OCI-LY7 (cell line): ENCODE data around the gene CD37. TPM values are rescaled to one million over a fixed set of nuclear protein-coding genes. Genes with fewer than 3 reads are reported as not detected.
"Not testable (repeated sequence)": the region's sequence is repeated elsewhere in the genome, so short reads cannot be mapped to it uniquely, and the experiment has no call there.

ENCODE experiments used
- BruUV-seq: library from RNA; stranded (reverse); fragments of 400-500 nt; replicated peaks from 2 replicates; lab custom pipeline; 2021; lab: Mats Ljungman, UMichigan
- CTCF ChIA-PET: fragments of 300-600 bp; sonication (Branson Sonifier 250); formaldehyde crosslinking; loops from one replicate; lab custom pipeline; 2022; ENCODE audit warnings: antibody characterized with exemption; ENCODE audit not compliant: unreplicated experiment; lab: Charles Lee
- POLR2A ChIA-PET: fragments of 300-600 bp; sonication (Branson Sonifier 250); formaldehyde crosslinking; loops from one replicate; lab custom pipeline; 2022; ENCODE audit warnings: antibody characterized with exemption; lab: Charles Lee
- DNase-seq: peaks from one replicate; pipeline ENCODE4 v3.0.0-alpha.2; 2015; ENCODE audit warnings: low spot score
- H2AFZ ChIP-seq: fragments of 200-600 bp; sonication (generic), shearing (Covaris generic); 2 replicates; pipeline ENCODE4 v1.6.1; 2014; ENCODE audit warnings: mild to moderate bottlenecking, antibody characterized with exemption, low read length, moderate library complexity
- H3K27ac ChIP-seq: fragments of 200-600 bp; sonication (generic); 2 replicates; pipeline ENCODE4 v1.5.1; 2014; ENCODE audit warnings: mixed run types, low read depth, mild to moderate bottlenecking, moderate library complexity, low read length, inconsistent platforms; ENCODE audit not compliant: poor library complexity, severe bottlenecking
- H3K36me3 ChIP-seq: fragments of 200-600 bp; sonication (generic); 2 replicates; pipeline ENCODE4 v1.6.1; 2014; ENCODE audit warnings: mild to moderate bottlenecking, antibody characterized with exemption, low read length, moderate library complexity, mixed read lengths; ENCODE audit not compliant: insufficient read depth
- H3K4me1 ChIP-seq: fragments of 200-600 bp; sonication (generic); 2 replicates; pipeline ENCODE4 v1.5.1; 2014; ENCODE audit warnings: mild to moderate bottlenecking, low read length; ENCODE audit not compliant: insufficient read depth, poor library complexity, severe bottlenecking
- H3K4me2 ChIP-seq: fragments of 200-600 bp; sonication (generic); 2 replicates; pipeline ENCODE4 v1.6.1; 2014; ENCODE audit warnings: mild to moderate bottlenecking, low read length
- H3K4me3 ChIP-seq: fragments of 200-600 bp; sonication (generic); 2 replicates; pipeline ENCODE4 v1.5.1; 2014; ENCODE audit warnings: mild to moderate bottlenecking, low read depth, low read length; ENCODE audit not compliant: poor library complexity, severe bottlenecking
- H3K79me2 ChIP-seq: fragments of 200-600 bp; sonication (generic); 2 replicates; pipeline ENCODE4 v1.6.1; 2016; ENCODE audit warnings: low read depth, mild to moderate bottlenecking, low read length, moderate library complexity, mixed read lengths; ENCODE audit not compliant: insufficient read depth
- H3K9me2 ChIP-seq: fragments of 200-600 bp; sonication (generic); 2 replicates; pipeline ENCODE4 v1.6.1; 2016; ENCODE audit warnings: mild to moderate bottlenecking, low read length, mixed read lengths; ENCODE audit not compliant: insufficient read depth
- H3K9me3 ChIP-seq: fragments of 200-600 bp; sonication (generic); 2 replicates; pipeline ENCODE4 v1.6.1; 2014; ENCODE audit warnings: mild to moderate bottlenecking, mixed run types, low read length, mixed read lengths
- H4K20me1 ChIP-seq: fragments of 200-600 bp; sonication (generic); 2 replicates; pipeline ENCODE4 v1.6.1; 2014; ENCODE audit warnings: mild to moderate bottlenecking, antibody characterized with exemption, low read length, moderate library complexity, mixed read lengths; ENCODE audit not compliant: insufficient read depth
- EZH2phosphoT487 ChIP-seq: fragments of 200-600 bp; sonication (generic); IDR thresholded peaks from 2 replicates; pipeline ENCODE4 v1.6.1; 2018; ENCODE audit warnings: low read depth, borderline replicate concordance, mild to moderate bottlenecking, mixed run types, antibody characterized with exemption, low read length, moderate library complexity, mixed read lengths
- intact Hi-C: fragments of 100-400 bp; cut with micrococcal nuclease; formaldehyde crosslinking; loops from one replicate; pipeline ENCODE4 v1.10.0; 2022; ENCODE audit not compliant: unreplicated experiment
- total RNA-seq, 2 experiments: library from RNA; depleted of rRNA in 1 of 2; stranded (reverse); fragments of >200 nt in 1 of 2; shearing (Covaris generic) in 1 of 2; gene quantifications; 2 replicates each; pipeline ENCODE4 v1.2.3, GENCODE V29; 2014 to 2022
- TF ChIP-seq, protein P1 (sequence below): fragments of 200-600 bp; sonication (generic); conservative IDR thresholded peaks from 2 replicates; pipeline ENCODE4 v1.5.1; 2014; ENCODE audit warnings: mild to moderate bottlenecking, antibody characterized with exemption, low read length, moderate library complexity, mixed read lengths

CD37 gene
- total RNA-seq, 2 experiments from 2014 or later: 219 to 279 TPM

DNA sequence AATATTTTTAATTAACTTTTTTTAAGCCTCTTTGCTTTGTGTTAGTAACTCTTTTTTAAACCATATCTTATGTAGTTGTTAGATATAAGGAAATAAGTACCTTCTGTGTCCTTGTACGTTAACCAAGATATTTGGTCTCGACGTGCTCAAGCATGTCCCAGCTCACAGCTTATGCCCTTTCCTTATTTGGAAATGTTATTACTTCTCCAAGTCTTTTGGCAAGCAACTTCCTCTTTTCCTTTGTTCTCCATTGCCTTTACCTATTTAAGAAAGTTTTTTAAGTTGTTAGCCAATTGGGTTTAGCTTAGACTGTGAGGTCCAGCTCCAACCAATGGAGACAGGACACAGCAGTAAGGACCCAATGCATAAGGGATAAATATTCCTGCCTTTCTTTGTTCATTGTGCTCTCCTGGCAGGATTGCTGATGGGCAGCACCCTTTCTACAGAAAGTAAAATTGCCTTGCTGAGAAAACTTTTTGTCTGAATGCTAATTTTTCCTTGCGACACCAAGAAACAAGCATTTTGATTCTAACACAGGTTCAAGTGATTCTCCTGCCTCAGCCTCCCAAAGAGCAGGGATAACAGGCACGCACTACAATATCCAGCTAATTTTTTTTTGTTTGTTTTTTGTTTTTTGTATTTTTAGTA is 33.6 kb downstream of the CD37 start:
- Histone ChIP-seq H3K4me1 (peaks cover 19% of the 10 kb centered on the region), H3K36me3 (no peaks in the 10 kb centered on the region; the same call in 1 of the 2 replicates), H3K9me3 (peaks cover 12% of the 10 kb centered on the region; the same call in 1 of the 2 replicates), H2AFZ (no peak overlapping the region), H3K4me2 (no peak overlapping the region), H4K20me1 (no peaks in the 10 kb centered on the region), H3K9me2 (no peaks in the 10 kb centered on the region), H3K27ac (no peak overlapping the region), H3K4me3 (no peak overlapping the region), H3K79me2 (no peaks in the 10 kb centered on the region)
- TF ChIP-seq, protein P1, sequence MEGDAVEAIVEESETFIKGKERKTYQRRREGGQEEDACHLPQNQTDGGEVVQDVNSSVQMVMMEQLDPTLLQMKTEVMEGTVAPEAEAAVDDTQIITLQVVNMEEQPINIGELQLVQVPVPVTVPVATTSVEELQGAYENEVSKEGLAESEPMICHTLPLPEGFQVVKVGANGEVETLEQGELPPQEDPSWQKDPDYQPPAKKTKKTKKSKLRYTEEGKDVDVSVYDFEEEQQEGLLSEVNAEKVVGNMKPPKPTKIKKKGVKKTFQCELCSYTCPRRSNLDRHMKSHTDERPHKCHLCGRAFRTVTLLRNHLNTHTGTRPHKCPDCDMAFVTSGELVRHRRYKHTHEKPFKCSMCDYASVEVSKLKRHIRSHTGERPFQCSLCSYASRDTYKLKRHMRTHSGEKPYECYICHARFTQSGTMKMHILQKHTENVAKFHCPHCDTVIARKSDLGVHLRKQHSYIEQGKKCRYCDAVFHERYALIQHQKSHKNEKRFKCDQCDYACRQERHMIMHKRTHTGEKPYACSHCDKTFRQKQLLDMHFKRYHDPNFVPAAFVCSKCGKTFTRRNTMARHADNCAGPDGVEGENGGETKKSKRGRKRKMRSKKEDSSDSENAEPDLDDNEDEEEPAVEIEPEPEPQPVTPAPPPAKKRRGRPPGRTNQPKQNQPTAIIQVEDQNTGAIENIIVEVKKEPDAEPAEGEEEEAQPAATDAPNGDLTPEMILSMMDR: no peak
- TF ChIP-seq EZH2phosphoT487: no peak
- DNase-seq: no peak
- intact Hi-C loops: no loop called here
- BruUV-seq: no TSS peak
- CTCF ChIA-PET: no interaction called here
- POLR2A ChIA-PET: no interaction called here

DNA sequence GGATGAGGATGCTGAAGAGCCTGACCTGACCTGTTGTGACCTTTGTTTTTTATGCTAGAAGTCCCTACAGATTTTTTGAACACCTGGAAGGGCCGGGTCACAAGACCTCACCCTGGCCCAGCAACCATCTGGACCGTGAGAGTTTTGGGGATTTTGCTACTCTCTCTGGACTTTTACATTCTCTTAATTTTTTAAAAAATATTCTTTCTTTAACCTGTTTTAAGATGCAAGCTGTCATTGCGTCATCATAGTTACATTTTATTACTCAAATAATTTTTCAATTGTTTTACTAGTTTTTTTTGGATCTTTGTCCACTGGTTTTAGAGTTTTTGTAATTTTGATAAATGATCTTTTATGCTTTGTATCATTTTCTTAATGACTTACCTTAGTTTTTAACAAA is 36.0 kb downstream of the CD37 start:
- Histone ChIP-seq H3K4me2 (no peak overlapping the region), H3K4me3 (no peak overlapping the region), H3K27ac (no peak overlapping the region), H3K9me3 (peaks cover 12% of the 10 kb centered on the region; the same call in 1 of the 2 replicates), H3K4me1 (peaks cover 8% of the 10 kb centered on the region), H3K9me2 (no peaks in the 10 kb centered on the region), H3K36me3 (no peaks in the 10 kb centered on the region; the same call in 1 of the 2 replicates), H2AFZ (no peak overlapping the region), H3K79me2 (no peaks in the 10 kb centered on the region), H4K20me1 (no peaks in the 10 kb centered on the region)
- ChIA-PET CTCF (no interaction called here), POLR2A (no interaction called here)
- BruUV-seq: no TSS peak
- intact Hi-C loops: no loop called here
- no peak for TF ChIP-seq EZH2phosphoT487
- TF ChIP-seq, protein P1: no peak
- DNase-seq: no peak

DNA sequence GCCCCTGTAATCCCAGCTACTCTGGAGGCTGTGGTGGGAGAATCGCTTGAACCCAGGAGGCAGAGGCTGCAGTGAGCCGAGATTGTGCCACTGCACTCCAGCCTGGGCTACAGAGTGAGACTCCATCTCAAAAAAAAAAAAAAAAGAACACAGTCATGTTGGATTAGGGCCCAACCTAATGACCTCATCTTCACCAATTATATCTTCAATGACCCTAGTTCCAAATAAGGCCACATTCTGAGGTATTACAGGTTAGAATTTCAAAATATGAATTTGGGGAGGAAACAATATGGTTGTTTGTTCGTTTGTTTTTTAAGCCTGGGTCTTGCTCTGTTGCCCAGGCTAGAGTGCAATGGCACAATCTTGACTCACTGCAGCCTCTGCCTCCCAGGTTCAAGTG is 38.0 kb downstream of the CD37 start:
- POLR2A ChIA-PET: interaction anchor here (0.6 kb wide), 1 partner anchor 15 kb away, joined by 4 read pairs; no protein-coding TSS in a partner anchor
- peak overlapping the region; percentile 23; the same call in 1 of the 2 replicates for H3K4me2 ChIP-seq
- BruUV-seq, H3K36me3 ChIP-seq, H3K27ac ChIP-seq, CTCF ChIA-PET, H4K20me1 ChIP-seq, H3K4me1 ChIP-seq, intact Hi-C loops, H3K9me2 ChIP-seq, H3K79me2 ChIP-seq, H3K4me3 ChIP-seq, DNase-seq, H2AFZ ChIP-seq: not testable (repeated sequence)
- H3K9me3 ChIP-seq: peaks cover 12% of the 10 kb centered on the region; the same call in 1 of the 2 replicates
